Epithelial cell of proximal tubule (primary cell): ENCODE results near the gene CYP26C1. TPM values are rescaled to one million over a fixed set of nuclear protein-coding genes. Genes with fewer than 3 reads are reported as not detected.

Experiments used
- DNase-seq: peaks from one replicate; pipeline ENCODE4 v3.0.0-alpha.2; 2011; ENCODE audit warnings: low read depth
- H3K4me3 ChIP-seq: 2 replicates; pipeline ENCODE4 v1.5.1; 2011; ENCODE audit warnings: low read depth, mild to moderate bottlenecking, low read length
- total RNA-seq: library from RNA; depleted of rRNA; stranded (reverse); fragments of >200 nt; gene quantifications from 2 replicates; pipeline ENCODE4 v1.2.3, GENCODE V29; 2015
- TF ChIP-seq, protein P1 (sequence below): conservative IDR thresholded peaks from 2 replicates; pipeline ENCODE4 v1.5.1; 2012; ENCODE audit warnings: low read depth, mild to moderate bottlenecking, low read length

The CYP26C1 gene
- total RNA-seq, 1 donor from 2014 or later, result 0.06 TPM

DNA sequence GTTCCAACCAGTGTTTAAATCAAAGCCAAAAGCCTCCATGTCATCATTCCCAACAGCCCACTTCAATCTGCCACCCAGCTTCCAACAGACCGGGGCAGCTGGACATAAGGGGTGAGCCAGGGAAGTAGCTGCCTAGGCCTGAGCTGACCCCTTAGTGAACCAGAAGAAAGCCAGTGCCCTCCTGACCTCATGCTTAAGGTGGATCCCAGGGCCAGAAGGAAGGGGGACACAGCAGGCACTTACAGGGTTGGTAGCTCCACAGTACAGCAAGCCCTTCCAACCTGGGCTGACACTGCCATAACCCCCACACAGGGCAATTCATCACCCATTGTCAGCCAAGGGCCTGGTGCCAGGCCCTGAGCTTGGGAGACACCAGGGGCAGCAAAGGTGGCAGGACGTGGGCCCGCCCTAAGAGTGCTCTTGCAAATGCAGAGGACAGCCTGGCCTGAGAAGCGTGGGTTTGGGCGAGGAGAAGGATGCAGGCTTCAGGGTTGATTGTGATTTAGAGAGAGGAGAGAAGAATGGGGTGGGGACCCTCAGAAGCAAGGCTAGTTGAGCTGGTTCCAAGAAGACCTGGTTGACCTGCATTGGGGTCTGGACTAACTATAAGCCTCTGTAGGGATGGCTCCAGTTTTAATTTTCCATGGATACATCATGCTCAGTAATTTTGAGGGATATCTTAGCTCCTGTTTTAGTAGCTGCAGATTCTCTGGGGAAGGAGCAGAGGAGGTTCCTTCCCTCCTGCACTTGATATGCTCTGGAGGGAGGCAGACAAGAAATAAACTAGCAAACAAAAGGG lies 10.0 kb downstream of the CYP26C1 start:
- DNase-seq, result no peak
- TF ChIP-seq, protein P1, sequence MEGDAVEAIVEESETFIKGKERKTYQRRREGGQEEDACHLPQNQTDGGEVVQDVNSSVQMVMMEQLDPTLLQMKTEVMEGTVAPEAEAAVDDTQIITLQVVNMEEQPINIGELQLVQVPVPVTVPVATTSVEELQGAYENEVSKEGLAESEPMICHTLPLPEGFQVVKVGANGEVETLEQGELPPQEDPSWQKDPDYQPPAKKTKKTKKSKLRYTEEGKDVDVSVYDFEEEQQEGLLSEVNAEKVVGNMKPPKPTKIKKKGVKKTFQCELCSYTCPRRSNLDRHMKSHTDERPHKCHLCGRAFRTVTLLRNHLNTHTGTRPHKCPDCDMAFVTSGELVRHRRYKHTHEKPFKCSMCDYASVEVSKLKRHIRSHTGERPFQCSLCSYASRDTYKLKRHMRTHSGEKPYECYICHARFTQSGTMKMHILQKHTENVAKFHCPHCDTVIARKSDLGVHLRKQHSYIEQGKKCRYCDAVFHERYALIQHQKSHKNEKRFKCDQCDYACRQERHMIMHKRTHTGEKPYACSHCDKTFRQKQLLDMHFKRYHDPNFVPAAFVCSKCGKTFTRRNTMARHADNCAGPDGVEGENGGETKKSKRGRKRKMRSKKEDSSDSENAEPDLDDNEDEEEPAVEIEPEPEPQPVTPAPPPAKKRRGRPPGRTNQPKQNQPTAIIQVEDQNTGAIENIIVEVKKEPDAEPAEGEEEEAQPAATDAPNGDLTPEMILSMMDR, result no peak

DNA sequence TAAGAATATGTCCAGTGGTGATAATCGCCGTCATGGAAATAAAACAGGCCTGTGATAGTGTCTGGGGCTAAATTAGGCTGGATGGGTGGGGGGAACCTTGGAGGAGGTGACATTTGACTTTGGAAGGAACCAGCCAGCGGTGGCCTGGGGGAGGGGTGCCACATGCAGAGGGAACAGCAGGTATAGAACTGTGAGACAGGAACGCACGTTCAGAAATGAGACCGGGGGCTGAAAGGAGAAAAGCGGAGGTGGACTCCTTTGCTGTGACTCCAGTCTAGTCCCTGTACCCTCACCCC lies 10.5 kb downstream of the CYP26C1 start:
- no peak overlapping the region for H3K4me3 ChIP-seq
- DNase-seq, result no peak
- TF ChIP-seq, protein P1, result no peak

More for the DNA sequence above, 10.0 kb downstream of the CYP26C1 start:
- H3K4me3 ChIP-seq, result no peak overlapping the region

DNA sequence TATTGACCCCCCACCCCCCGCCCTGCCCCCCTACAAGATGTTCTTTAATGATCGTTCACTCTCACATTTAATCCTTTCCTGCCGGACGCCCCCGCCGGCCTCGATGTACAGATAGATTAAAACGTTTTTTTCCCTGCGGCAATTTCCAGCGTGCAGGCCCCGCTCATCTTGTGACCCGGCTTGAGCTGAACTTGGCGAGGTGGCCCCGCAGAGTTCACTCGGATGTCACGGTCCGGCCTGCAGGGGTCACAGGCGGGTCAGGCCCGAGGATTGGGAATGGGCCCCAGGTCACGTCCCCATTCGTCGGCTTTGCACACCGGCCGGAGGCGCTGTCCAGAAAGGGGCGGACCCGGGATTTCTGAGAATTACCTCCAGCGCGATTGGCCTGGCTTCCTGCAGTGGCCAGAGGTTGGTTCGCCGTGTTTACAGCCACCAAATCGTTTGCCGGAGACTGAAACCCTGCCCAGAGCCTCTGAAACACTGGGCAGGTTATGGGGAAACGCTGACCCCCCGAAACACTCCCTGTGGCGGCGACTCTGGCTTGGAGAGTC lies 11.2 kb downstream of the CYP26C1 start:
- TF ChIP-seq, protein P1, result peak; percentile 15
- H3K4me3 ChIP-seq, result peak overlapping the region; percentile 57
- DNase-seq, result no peak

DNA sequence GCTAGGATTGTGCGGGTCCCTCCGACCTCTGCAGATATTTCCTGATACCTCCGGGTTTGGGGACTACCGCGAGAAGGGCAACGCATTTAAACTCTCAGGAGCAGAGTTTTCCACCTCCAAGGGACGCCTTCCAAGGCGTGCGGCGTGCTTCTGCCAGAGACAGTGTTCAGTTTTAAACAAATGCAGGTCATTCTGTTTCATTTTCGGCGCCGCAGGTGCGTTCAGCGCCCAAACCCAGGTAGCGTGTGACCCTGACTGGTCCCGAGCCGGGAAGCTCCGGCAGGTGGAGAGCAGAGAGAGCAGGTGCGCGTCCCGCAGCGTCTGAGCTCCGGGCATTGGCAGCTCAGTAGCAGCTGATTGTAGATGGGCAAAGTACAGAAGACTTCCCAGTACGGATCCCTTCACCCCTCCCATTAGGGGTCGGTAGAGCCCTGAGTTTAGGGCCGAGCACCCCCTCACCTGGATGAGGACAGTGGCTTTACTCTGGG lies 11.7 kb downstream of the CYP26C1 start:
- H3K4me3 ChIP-seq, result peak overlapping the region; percentile 57
- DNase-seq, result no peak
- TF ChIP-seq, protein P1, result no peak

DNA sequence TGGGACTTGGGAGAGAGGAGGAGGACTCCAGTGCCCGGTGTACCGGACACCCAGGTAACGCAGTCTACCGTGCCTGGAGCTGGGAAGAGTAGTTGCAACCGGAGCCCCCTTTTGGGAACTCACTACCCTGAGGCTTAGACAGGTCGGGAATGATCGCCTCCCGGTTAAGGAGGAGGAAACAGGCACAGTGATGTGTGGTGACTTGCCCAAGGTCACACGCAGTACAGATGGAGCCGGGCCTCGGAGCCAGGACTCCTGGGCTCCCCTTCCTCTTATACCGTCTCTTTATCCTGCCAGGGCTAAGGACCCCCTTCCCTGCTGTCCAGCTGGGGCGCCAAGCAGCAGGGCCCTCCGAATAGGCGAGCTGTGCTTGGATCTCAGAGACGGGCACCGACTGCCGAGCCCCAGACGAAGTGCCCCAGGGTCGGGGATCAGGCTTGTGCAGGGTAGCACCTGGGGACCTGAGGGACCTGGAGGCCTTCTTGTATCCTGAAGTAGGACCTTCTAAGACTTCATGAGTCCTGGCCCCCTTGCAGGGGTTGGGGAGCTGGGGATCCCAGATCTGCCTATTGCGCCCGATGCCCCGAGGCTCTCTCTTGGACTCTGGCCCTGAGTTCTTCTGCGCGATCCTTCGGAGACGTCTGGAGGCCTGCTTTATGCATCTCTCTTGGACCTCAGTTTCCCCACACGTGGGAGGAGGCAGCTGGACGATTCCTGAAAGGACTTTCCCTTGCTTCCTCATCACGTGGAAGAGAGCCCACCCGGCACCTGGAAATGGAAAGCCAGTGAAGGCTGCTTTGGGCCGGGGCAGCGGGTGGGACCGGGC lies 12.3 kb downstream of the CYP26C1 start:
- DNase-seq, result no peak
- TF ChIP-seq, protein P1, result no peak
- H3K4me3 ChIP-seq, result peak overlapping the region; percentile 57

DNA sequence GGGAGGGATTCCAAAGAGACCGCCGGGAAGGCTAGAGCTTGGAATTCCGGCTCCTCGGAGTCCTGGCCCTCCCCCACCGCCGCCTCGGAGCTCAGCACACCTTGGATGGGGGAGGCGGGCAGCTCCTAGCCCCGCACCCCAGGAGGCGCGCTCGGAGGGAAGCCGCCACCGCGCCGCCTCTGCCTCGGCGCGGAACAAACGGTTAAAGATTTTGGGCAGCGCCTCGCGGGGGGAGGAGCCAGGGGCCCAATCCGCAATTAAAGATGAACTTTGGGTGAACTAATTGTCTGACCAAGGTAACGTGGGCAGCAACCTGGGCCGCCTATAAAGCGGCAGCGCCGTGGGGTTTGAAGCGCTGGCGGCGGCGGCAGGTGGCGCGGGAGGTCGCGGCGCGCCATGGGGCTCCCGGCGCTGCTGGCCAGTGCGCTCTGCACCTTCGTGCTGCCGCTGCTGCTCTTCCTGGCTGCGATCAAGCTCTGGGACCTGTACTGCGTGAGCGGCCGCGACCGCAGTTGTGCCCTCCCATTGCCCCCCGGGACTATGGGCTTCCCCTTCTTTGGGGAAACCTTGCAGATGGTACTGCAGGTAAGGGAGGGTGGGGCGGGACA lies 13.0 kb downstream of the CYP26C1 start, which contains the start of gene CYP26A1:
Gene CYP26A1, plus strand, starts transcription at position 355 of the 608 bp plus-strand sequence. Its CDS starts 42 bp downstream, at position 397.
- TF ChIP-seq, protein P1, result no peak
- H3K4me3 ChIP-seq, result peak within 1 kb of the TSS; percentile 8
- DNase-seq, result no peak
